NCI-H2196 treated with DMSO at 0.1 percent for 48 hours (cell line): ENCODE measurements around the gene MYO1B.

Experiments
- DNase-seq: peaks from one replicate; lab custom pipeline; 2025; ENCODE audit not compliant: unreplicated experiment; lab: John Stamatoyannopoulos, UW

The MYO1B gene

DNA sequence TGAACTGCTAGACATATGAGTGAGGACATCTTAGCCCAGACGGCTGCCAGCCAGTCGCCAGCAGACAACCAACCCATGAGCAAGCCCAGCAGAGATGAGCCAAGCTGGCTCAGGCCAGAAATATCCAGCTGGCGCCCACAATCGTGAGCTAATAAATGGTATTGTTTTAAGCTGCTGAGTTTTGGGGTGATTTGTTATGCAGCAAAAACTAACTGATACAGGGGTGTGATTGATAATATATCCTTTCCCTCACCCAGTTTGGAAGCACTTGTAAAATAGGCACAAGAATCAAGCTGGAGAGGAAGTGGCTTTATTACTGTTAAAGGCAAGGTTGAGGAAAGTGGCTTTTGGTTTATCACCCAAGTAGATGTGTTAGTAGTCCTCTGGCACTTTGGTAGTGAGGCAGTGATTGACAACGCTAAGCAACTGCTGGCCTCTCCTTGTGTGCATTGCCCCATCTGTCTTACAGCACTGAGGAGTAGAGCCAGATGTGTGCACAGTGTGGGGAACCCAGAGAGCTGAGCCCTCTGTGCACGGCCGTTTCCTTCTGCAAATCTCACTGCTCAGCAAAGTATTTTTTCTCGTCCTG, 110.1 kb downstream of the MYO1B start:
- DNase-seq: no peak

DNA sequence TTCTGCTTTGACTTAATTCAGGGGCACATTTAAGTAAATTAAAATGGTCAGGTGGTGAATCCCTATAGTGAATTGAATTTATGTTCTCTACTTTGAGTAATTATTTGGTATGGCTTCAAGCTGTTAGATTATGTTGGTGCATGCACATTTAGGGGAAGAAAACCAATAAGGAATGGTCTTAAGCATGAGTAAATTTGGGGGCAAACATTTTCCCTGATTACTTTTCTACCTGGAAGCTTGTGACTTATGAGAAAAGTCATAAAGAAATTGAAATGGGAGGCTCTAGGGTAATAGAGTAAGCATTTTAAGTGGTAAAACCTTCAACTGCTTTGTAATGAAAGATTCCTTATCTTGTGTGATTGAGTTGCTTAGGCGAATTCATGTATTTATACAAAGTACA, 112.5 kb downstream of the MYO1B start:
- no peak for DNase-seq

DNA sequence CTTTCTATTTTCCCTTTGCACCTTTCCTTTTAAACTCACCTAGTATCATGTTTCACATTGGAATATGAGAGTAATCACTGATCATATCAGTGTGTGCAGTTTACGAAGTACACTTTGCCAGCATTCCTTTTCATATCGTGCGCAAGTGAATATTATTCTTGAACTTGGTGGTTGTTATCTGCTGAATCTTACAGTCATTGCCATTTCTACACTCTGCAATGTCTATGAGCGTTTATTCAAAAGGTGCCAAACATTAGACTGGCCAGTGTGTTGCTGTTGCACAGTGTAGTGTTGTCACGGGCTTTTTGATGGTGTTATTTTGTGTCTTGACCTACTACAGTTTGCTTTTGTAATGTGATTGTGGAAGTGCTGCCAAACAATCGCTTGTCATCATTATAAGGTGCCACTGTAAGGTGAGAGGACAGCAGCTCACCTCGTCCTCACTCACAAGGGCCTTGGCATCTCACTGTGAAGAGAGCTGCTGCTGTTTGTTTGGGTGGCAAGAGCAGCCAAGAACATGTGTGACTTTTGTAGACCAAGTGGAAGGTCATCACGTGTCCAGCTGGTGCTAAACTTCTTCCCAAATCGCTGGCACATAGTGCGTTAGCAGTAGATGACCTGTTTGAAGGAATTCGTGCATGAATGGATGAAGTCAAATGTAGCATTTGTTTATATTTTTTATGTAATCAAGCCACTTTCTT, 113.3 kb downstream of the MYO1B start:
- no peak for DNase-seq

DNA sequence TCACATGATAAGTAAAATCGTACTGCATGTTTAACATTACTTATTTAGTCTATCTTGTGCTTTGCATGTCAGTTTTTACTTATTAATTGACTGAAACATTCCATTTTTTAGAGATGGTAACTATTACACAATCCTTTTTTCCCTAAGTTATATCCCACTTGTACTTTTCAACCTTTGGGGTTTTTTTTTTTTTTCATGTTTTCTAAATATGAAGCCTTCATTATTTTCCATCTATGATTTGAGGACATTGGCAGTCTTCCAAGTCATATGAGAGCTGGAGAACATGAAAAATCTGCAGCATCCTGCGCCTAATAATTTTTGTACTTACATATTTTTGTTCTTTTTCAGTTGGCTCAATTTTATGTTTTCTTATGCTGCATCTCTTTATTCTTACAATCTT, 113.9 kb downstream of the MYO1B start:
- DNase-seq: no peak

DNA sequence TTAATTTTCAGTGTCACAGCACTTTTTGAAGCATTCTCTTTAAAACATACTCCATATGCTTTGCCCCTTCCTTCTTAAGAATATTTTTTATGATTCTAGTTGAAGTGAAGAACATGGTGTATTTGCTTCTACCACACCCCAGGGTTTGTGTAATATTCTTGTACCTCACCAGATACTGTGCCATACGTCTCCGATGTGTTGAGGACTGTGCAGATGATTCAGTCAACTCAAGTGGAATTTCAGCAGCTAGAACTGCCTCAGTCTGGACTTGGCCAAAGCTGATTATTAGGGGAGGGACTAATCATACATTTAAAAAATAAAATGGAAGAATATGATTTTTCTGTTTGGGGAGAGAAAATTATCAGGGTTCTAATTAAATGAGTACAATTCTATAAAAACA, 115.7 kb downstream of the MYO1B start:
- no peak for DNase-seq

DNA sequence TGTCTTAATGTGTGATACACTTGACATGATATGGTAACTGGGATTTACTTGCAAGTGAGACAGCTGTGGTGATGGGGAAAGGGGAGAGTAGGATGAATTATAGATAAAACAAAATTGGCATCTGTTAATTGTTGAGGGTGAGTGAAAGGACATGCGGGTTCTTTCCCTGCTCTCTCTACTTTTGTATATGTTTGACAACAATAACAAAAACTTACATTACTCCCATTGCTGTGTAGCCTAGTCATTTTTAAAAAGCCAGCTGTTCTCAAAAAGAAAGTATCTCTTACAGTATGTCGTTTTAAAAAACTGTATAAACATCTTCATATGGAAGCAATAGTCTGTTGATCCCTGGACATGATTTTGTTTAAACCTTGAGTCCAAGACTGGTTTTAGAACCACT, 117.6 kb downstream of the MYO1B start:
- DNase-seq: no peak

DNA sequence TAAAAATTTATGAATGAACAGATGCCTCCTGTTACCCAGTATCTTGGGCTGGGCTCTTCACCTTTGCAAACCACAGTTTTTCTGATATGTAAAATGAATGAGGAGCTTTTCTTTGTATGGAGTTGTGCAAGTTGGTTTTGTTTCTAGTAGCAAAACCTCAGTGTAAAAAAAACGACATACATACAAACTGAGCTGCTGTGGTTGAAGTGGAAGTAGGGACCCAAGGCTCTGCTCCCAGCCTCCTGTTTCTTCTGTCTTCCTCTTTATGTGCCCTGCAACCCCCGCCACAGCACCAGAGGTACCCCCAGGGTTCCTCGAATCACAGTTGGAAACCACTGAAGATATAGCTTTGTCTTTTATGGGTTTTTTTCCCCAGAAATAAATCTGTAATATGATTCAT, 118.1 kb downstream of the MYO1B start:
- DNase-seq: no peak

DNA sequence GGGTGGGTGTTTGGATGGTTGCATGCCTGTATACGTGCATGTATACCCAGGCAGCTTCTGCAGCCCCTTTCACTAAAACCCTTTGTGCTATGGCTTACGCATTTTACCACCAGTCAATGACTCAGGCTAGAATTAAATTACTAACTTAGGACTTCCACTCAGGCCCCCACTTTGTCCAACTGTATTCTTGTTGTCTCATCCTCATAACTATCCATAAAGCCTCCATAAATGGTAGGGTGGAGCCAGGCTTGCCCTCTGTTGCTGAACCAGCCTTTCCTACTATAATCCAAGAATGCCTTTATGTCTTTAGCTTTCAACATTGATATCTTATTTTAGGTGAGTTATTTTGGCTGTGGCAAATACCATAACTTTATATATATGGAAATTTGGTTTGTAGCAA, 119.9 kb downstream of the MYO1B start:
- DNase-seq: no peak

DNA sequence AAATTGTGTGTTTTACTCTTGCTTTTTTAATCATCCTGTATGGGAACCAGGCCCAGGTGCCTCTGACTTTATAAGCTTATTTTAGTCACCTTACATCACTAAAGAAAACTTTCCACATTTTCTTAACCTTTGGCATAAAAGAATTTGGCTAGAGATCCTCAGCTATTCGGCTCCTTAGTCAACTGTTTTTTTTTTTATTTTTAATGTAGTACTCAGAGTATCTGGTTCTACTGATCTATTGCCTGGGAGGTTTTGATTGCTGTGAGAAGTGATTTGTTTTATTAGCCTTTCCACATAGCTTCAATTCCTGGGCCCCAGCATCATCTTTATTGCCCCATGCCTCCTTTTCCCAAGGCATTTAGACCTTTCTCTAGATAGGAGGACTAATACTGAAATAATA, 121.0 kb downstream of the MYO1B start:
- DNase-seq: no peak

DNA sequence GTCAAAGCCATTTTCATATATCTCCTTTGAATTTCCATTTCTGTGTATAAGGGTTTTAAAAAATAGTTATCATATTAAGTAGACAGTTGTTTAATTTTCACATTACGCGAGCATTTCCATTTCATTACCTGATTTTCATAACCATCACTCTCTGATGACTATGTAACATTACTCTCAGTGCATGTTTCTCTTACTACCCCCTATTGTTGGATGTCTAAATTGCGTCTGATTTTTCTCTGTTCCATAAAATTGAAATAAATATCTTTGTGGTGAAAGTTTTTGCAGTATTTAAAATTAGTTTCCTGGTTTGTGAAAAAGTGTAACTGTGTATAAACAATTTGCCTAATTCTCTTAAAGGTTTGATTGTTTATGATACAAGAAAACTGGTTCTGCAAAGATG, 123.8 kb downstream of the MYO1B start:
- DNase-seq: no peak

DNA sequence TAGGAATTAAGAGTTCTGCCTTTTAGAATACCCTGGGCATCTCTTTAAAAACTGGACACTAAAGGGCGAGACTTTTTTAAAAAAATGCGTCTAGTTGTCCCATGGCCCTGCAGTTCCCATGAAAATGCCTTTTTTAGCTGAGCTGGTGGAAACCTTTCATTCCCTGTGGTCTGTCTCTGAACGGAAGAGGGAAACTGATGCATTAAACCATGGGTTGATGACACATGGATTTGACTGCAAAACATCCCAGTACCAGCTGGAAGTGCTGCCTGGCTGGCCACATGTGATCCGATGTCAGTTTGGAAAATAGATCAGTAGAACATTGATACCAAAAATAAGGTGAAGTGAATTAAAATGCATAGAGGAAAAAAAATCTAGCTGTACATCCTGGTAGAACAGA, 129.2 kb downstream of the MYO1B start:
- no peak for DNase-seq

DNA sequence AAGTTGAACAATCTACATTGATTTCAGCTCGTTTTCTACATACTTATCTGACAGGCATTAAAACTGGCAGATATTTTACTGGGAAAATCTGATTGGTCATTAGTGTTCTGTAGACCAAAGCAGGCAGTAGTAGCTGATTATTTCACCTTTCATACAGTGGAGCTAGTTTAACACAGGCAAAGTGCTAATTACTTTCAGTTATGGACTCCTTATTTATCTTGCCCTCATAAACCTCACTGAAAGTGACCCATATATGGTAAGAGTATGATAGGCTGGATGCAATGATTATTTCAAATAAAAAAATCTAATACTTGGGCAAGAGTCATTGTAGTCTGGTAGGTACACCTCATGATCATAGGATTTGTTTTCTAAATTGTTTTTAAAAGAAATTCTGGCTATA, 129.7 kb downstream of the MYO1B start:
- DNase-seq: no peak

DNA sequence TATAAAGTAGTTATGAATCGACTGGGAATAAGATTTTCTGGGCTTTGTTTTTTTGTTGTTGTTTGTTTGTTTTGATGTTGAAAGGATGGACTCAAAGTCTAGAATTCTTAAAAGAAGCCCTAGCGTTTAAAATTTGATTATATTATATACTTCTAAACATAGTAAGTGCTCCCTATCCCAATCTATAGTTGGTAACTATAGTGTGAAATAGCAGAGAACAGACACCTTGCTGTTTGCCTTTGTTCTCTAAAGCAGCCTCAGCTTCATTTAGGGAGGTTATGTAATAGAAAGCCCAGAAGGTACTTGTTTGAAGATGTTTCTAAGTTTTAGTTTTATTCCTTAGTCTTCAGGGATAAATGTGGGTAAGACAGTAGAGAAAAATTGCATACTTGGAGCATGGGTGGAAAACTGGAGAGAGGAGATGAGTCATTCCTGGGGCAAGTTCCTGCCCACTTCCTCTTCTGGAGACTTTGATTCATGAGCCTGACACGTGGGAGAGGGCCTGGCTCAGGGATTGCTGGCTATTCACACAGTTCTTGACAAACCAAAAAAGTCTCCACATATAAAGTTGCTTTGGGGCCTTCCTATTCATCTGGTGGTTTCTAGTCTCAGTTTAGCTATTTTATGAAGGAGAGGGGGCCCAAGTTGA, 131.9 kb downstream of the MYO1B start:
- no peak for DNase-seq

DNA sequence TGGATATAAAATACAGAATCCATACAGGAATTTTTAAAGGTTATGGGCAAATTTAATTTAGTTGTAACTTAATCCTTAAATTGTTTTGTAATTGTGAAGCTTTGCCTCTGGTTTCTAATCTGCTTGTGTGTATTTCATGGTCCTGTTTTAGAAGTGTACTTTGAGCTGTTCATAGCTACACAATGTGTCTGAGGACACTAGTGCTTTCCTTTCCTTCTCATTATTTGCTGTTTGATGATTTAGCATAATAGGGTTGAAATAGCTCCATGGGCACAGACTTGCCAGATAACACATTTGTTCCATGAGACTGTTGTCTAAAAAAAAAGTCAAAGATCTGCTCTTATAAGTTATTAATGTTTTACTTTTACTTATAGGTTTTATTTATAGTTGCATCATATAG, 134.2 kb downstream of the MYO1B start:
- no peak for DNase-seq

DNA sequence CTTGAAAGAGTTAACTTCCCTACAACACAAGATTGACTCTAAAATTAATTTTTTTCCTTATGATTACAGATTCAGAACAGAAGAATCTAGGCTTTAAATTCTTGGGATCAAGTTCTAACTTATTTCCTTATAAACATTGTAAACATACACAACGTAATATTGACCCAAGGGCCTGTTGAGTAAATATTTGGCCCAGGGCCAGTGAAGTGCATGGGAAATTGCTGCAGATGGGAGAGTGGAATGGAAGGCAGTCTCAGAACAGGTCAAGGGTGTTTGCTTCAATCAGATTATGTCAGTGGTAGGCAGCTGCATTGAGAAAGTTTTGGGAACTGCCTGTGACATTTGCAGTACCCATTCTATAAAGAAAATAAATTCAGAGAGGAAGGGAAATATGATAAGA, 137.6 kb downstream of the MYO1B start:
- DNase-seq: no peak

DNA sequence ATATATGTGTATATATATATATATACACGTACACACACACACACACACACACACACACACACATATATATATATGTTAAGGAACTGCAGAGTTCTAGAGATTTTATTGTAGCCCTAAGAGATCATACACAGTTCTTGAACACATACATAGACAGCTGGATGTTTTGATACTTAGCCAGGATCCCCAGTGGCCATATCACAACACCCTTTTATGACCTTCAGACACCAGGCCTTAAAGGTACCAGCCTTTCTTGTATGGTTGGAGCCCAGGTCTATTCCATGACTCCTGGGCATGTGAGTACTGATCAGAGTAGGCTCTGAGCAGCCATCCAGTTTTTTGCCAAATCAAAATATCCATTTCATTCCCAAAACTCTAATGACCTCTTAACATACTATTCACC, 138.3 kb downstream of the MYO1B start:
- DNase-seq: no peak

DNA sequence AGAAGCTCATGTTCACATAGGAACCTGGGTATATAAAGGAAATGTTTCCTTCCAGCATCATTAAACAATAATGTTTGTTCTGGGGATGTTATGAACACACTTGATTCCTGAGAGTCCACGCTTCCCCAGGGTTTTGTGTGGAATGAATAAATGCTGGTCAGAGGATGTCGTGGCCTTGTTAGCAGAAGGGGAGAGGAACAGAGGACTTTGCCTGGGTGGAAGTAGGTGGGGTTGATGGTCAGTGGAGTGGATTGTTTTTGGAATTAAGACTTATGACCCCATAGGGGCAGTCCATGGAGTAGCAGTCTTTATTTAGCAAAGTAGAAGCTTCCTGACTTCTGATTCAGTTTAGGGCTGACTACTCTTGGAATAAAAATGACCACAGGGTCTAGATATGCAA, 139.6 kb downstream of the MYO1B start:
- DNase-seq: no peak

DNA sequence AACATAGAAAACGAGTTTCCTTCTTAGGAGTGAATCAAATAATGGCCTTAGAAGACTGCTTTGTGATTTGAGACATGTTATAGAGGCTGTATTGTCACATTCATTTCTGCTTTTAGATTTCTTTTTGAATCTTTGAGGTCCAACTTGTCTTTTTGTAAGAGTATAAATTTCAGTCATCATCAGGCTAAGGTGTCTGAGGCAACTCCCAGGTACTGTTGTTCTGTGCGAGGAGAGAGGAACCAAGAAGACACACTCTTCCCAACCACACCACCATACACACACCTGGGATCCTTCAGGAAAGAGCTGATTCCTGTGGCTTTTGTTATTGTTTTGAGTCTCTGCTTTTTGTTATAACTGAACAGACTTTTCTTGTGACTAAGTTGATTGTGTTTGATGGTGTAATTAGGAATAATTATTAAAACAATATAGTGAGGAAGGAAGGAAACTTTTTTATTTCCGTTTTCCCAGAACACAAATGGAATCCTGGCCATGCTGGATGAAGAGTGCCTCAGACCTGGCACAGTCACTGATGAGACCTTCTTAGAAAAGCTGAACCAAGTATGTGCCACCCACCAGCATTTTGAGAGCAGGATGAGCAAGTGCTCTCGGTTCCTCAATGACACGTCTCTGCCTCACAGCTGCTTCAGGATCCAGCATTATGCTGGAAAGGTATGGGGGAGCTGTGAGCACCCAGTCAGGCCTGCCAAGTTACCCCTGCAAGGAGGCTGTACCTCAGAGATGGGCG, 140.4 kb downstream of the MYO1B start:
- no peak for DNase-seq

DNA sequence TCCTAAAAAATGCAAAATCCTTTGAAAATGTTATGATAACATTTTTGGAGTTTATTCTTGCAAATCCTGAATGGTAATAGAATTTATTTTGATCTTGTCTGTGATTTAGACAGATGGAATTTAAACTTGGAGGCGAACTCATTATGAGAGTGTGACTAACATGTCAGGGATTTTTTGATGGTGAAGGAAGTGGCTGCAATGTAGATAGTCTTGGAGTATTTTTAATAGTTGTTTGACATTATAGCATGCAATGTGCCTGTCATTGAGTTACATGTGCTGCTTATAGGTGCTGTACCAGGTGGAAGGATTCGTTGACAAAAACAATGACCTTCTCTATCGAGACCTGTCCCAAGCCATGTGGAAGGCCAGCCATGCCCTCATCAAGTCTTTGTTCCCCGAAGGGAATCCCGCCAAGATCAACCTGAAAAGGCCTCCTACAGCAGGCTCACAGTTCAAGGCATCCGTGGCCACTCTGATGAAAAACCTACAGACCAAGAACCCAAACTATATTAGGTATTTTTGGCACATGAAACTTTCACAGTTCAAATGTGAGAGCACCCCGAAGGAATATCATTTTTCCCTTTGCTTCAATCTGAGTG, 141.8 kb downstream of the MYO1B start:
- DNase-seq: no peak

DNA sequence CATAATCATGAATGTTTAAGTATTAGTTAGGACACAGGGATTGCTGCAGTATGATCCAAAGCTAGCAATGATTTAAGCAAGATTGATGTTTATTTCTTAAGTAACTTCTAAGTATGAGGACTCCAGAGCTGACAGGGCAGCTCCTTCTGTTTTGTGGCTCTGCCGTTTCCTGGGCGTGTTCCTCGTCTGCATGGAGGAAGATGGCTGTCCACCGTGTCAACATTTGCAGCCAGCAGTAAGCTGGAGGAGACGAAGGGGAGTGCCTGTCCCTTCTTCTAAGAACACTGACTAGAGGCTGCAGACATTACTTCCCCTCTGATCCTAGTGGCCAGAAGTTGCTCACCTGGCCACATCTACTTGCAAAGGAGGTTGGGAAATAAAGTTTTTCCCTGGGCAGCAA, 144.1 kb downstream of the MYO1B start:
- DNase-seq: no peak

DNA sequence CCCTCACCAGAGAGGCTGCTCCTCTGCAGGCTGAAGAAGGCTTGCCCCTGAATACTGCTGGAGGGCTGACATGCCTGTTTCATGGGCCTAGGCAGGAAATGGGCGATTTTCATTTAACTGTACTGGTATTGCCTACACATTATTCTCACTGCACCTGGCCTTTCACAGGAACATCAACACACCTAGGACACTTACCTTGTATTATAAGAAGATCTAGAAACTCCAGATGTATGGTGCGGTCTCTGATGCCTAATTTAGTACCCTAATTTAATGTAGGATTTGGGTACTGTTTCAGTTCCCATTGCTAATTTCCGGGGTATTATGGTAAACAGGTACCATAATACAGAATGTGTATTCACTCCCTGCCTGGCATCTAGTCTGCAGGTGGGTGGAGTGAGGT, 146.0 kb downstream of the MYO1B start:
- DNase-seq: no peak

DNA sequence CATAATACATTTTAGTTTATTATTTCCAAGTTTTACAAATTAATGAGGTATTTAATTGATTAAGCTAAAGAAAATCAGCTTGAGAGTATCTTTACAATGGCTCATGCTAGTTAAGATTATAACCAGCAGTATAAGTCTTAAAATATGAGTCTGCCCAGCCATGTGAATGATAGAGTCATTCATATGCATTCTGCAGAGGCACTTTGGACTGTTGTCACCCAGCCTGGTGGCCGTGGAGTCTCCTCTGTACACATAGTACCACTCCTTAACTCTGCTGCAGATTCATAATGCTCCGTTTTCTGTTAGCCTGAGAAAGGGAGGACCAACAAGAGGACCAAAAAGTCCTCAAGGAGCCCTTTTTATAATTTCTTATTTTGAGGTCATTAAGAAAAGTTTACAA, 148.8 kb downstream of the MYO1B start:
- no peak for DNase-seq
